ENCODE results near the gene MRPL24. TPM values are rescaled to one million over a fixed set of nuclear protein-coding genes. Genes with fewer than 3 reads are reported as not detected.

MRPL24 gene
- total and polyA plus RNA-seq, 2 of the 8 experiments (the other 6 are each of a cell fraction or from before 2014, with no cell fraction given), result 29.7 to 35.2 TPM

DNA sequence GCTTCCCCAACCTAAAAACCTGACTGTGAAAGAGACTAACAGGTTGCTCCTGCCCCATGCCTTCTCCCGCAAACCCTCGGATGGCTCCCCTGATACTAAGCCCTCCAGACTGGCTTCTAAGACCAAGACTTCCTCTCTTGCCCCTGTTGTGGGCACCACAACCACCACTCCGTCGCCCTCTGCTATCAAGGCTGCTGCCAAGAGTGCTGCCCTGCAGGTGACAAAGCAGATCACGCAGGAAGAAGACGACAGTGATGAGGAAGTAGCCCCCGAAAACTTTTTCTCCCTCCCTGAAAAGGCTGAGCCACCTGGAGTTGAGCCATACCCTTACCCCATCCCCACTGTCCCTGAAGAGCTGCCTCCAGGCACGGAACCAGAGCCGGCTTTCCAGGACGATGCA is 45.8 kb upstream of the MRPL24 start:
- H2BK120ac ChIP-seq (replicated peaks; ENCODE audit: low read depth, low read length), result no peak overlapping the region
- H2AFZ ChIP-seq (ENCODE audit: low read length), result no peak overlapping the region
- H3K27ac ChIP-seq (ENCODE audit: low read depth, low read length), result no peak overlapping the region
- H3K4me2 ChIP-seq (ENCODE audit: insufficient read depth in 1 of 2, low read depth in 2 of 2, low read length in 2 of 2), result no peak overlapping the region
- H3K79me1 ChIP-seq (ENCODE audit: low read depth, low read length), result peaks cover 3% of the 10 kb centered on the region
- H3K36me3 ChIP-seq (ENCODE audit: control insufficient read depth in 2 of 4, insufficient read depth in 4 of 4, low read length in 3 of 4), result peaks cover 11 to 63% (median 40%) of the 10 kb centered on the region in 4 experiments
- no peak overlapping the region for H3K9ac ChIP-seq (replicated peaks in 1 of 4; ENCODE audit: extremely low read depth in 1 of 4, low read depth in 3 of 4, low read length in 3 of 4)
- H2BK5ac ChIP-seq (ENCODE audit: low read depth, low read length), result no peak overlapping the region
- H4K8ac ChIP-seq (ENCODE audit: extremely low read depth, insufficient read depth, low read length), result no peak overlapping the region
- no peak overlapping the region for H3K14ac ChIP-seq (ENCODE audit: insufficient read length)
- H3K23me2 ChIP-seq (ENCODE audit: low read depth, low read length), result no peaks in the 10 kb centered on the region
- H4K20me1 ChIP-seq (replicated peaks in 1 of 2; ENCODE audit: control insufficient read depth in 1 of 2, insufficient read depth in 2 of 2, low read length in 2 of 2), result peaks cover 4 to 13% of the 10 kb centered on the region in 2 experiments
- no peaks in the 10 kb centered on the region for H3K27me3 ChIP-seq (replicated peaks in 1 of 4; ENCODE audit: control insufficient read depth in 3 of 4, extremely low read depth in 1 of 4, insufficient read depth in 3 of 4, low read length in 3 of 4)
- H3K9me3 ChIP-seq (ENCODE audit: insufficient read depth in 2 of 2, low read depth in 1 of 2, low read length in 1 of 2), result no peaks in the 10 kb centered on the region
- 93% methylated on average over 10 of the region's 10 CpGs; no CpG with 5 or more reads in 1 of the 2 experiments for WGBS, 2 experiments (ENCODE audit: extremely low coverage in 1 of 2, insufficient coverage in 1 of 2, insufficient read length in 1 of 2, insufficient replicate concordance in 2 of 2, low coverage in 1 of 2, low lambda C conversion rate in 2 of 2, missing lambda C conversion rate in 1 of 2)
- H3K4me3 ChIP-seq (ENCODE audit: extremely low read depth in 1 of 4, insufficient read depth in 2 of 4, low read depth in 3 of 4, low read length in 4 of 4), result no peak overlapping the region
- no peak overlapping the region for H3K4ac ChIP-seq (replicated peaks; ENCODE audit: insufficient read length, low read depth, low read length)
- no peak overlapping the region for H2BK12ac ChIP-seq (ENCODE audit: low read depth, low read length)
- POLR2A ChIA-PET (ENCODE audit: partially characterized antibody), result interaction anchor here (2.6 kb wide), 1 partner anchor 14 kb away, joined by 8 read pairs; no protein-coding TSS in a partner anchor
- DNase-seq (ENCODE audit: low read depth in 1 of 2, low spot score in 2 of 2), result no peak
- FAIRE-seq, result no peak
- no peak overlapping the region for H3K23ac ChIP-seq (ENCODE audit: insufficient read length)
- no peak overlapping the region for H4K5ac ChIP-seq (ENCODE audit: insufficient read length, low read depth, low read length)
- H2BK15ac ChIP-seq (ENCODE audit: low read length), result no peak overlapping the region
- no peak overlapping the region for H4K91ac ChIP-seq (replicated peaks; ENCODE audit: insufficient read length, low read length)
- no peak overlapping the region for H2AK5ac ChIP-seq (ENCODE audit: low read depth, low read length)
- no peak overlapping the region for H3K18ac ChIP-seq (ENCODE audit: extremely low read depth, low read length)
- CTCF ChIA-PET (ENCODE audit: partially characterized antibody), result interaction anchor here (0.9 to 3.8 kb wide), 4 partner anchors 10 to 109 kb away, joined by 3 to 15 read pairs (median 8); partner anchors contain the start of gene METTL25B
- H3K4me1 ChIP-seq (replicated peaks in 1 of 4; ENCODE audit: control insufficient read depth in 3 of 4, insufficient read depth in 4 of 4, low read length in 3 of 4), result no peaks in the 10 kb centered on the region
- peaks cover 0 to 14% of the 10 kb centered on the region in 2 experiments; a peak in 2 of 4 replicates for H3K79me2 ChIP-seq (ENCODE audit: control insufficient read depth in 1 of 2, insufficient read depth in 2 of 2, low read length in 2 of 2)
- H3K56ac ChIP-seq (replicated peaks; ENCODE audit: insufficient read length, low read depth, low read length), result no peak overlapping the region
- no peak overlapping the region for H2BK20ac ChIP-seq (ENCODE audit: low read length)
- TF ChIP-seq FOSL1 (IDR thresholded peaks at IDR 0.05; ENCODE audit: insufficient read depth, low read depth, low read length), result no peak
- TF ChIP-seq HDAC2 (IDR thresholded peaks at IDR 0.05; ENCODE audit: borderline replicate concordance in 1 of 2, low read depth in 2 of 2, low read length in 2 of 2), result no peak
- TF ChIP-seq EP300 (IDR thresholded peaks at IDR 0.05; ENCODE audit: borderline replicate concordance in 1 of 2, low read depth in 2 of 2, low read length in 2 of 2), result no peak
- no peak for TF ChIP-seq CREB1 (IDR thresholded peaks at IDR 0.05)
- TF ChIP-seq, protein P1, sequence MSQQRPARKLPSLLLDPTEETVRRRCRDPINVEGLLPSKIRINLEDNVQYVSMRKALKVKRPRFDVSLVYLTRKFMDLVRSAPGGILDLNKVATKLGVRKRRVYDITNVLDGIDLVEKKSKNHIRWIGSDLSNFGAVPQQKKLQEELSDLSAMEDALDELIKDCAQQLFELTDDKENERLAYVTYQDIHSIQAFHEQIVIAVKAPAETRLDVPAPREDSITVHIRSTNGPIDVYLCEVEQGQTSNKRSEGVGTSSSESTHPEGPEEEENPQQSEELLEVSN (IDR thresholded peaks at IDR 0.05), result no peak
- TF ChIP-seq, protein P2, sequence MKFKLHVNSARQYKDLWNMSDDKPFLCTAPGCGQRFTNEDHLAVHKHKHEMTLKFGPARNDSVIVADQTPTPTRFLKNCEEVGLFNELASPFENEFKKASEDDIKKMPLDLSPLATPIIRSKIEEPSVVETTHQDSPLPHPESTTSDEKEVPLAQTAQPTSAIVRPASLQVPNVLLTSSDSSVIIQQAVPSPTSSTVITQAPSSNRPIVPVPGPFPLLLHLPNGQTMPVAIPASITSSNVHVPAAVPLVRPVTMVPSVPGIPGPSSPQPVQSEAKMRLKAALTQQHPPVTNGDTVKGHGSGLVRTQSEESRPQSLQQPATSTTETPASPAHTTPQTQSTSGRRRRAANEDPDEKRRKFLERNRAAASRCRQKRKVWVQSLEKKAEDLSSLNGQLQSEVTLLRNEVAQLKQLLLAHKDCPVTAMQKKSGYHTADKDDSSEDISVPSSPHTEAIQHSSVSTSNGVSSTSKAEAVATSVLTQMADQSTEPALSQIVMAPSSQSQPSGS (IDR thresholded peaks at IDR 0.05; ENCODE audit: low read length), result no peak
- no peak for TF ChIP-seq SIX5 (IDR thresholded peaks at IDR 0.05; ENCODE audit: low read depth, low read length)
- TF ChIP-seq SAP30 (IDR thresholded peaks at IDR 0.05; ENCODE audit: insufficient read depth, insufficient replicate concordance, low read length), result no peak
- no peak for TF ChIP-seq KDM1A (IDR thresholded peaks at IDR 0.05; ENCODE audit: borderline replicate concordance, low read length)
- TF ChIP-seq RXRA (IDR thresholded peaks at IDR 0.05; ENCODE audit: insufficient read depth, low read depth, low read length), result no peak

Measured in H1 (cell line).